ENCODE measurements around the gene MTSS2. TPM values are rescaled to one million over a fixed set of nuclear protein-coding genes. Genes with fewer than 3 reads are reported as not detected.

The MTSS2 gene
- total RNA-seq, 4 donors from 2014 or later = 19.3 to 70.1 (median 32.4) TPM

GRCh38 chr16:70700101-70701020 lies 14.5 kb upstream of the MTSS2 start:
- DNase-seq (ENCODE audit: low spot score) (no peak), ATAC-seq (ENCODE audit: low FRiP score) (no peak)

GRCh38 chr16:70699696-70700095 lies 13.8 kb upstream of the MTSS2 start:
- ATAC-seq (ENCODE audit: low FRiP score) = no peak
- no peak for DNase-seq (ENCODE audit: low spot score)
- TF ChIP-seq CTCF (IDR thresholded peaks at IDR 0.05) = no peak

More at GRCh38 chr16:70700101-70701020, 14.5 kb upstream of the MTSS2 start:
- TF ChIP-seq CTCF (IDR thresholded peaks at IDR 0.05) = no peak

- no peak for TF ChIP-seq CTCF (IDR thresholded peaks at IDR 0.05)
- DNase-seq (ENCODE audit: low spot score) (no peak), ATAC-seq (ENCODE audit: low FRiP score) (no peak)
These were observed 13.0 kb upstream of the MTSS2 start for GRCh38 chr16:70698901-70699300.

GRCh38 chr16:70697594-70698170 lies 11.8 kb upstream of the MTSS2 start:
- ATAC-seq (ENCODE audit: low FRiP score) (no peak), DNase-seq (ENCODE audit: low spot score) (no peak)
- TF ChIP-seq CTCF (IDR thresholded peaks at IDR 0.05) = no peak

- ATAC-seq (ENCODE audit: low FRiP score) = no peak
- DNase-seq (ENCODE audit: low spot score) = no peak
These were observed 11.2 kb upstream of the MTSS2 start for GRCh38 chr16:70696952-70697593.

GRCh38 chr16:70696355-70696754 lies 10.5 kb upstream of the MTSS2 start:
- DNase-seq (ENCODE audit: low spot score) (no peak), ATAC-seq (ENCODE audit: low FRiP score) (no peak)
- TF ChIP-seq CTCF (IDR thresholded peaks at IDR 0.05) = no peak

More at GRCh38 chr16:70696952-70697593, 11.2 kb upstream of the MTSS2 start:
- no peak for TF ChIP-seq CTCF (IDR thresholded peaks at IDR 0.05)

All from omental fat pad (tissue), 4 donors.